ENCODE results near the gene FUT9.

The FUT9 gene

GRCh38 chr6:96015518-96016333 is at the start of gene FUT9:
TSS of gene FUT9 (plus strand) at chr6:96015974. CDS start at chr6:96203156, 187,182 bp downstream.
- no peak for DNase-seq

GRCh38 chr6:95967594-95967993 is 48.2 kb upstream of the FUT9 start:
- no peak for DNase-seq

GRCh38 chr6:95973976-95974375 is 41.8 kb upstream of the FUT9 start:
- DNase-seq: no peak

- no peak for DNase-seq
Measured at GRCh38 chr6:95978230-95978629, 37.5 kb upstream of the FUT9 start.

- no peak for DNase-seq
Measured at GRCh38 chr6:95991906-95992305, 23.9 kb upstream of the FUT9 start.

- DNase-seq: no peak
Measured at GRCh38 chr6:95994151-95994550, 21.6 kb upstream of the FUT9 start.

GRCh38 chr6:95998133-95998532 is 17.6 kb upstream of the FUT9 start:
- DNase-seq: no peak

- DNase-seq: no peak
Measured at GRCh38 chr6:96001891-96002575, 13.7 kb upstream of the FUT9 start.

GRCh38 chr6:96002576-96002910 is 13.2 kb upstream of the FUT9 start:
- no peak for DNase-seq

- no peak for DNase-seq
Measured at GRCh38 chr6:96002912-96003311, 12.9 kb upstream of the FUT9 start.

- no peak for DNase-seq
Measured at GRCh38 chr6:96007663-96008062, 8.1 kb upstream of the FUT9 start.

- DNase-seq: no peak
Measured at GRCh38 chr6:96013531-96013930, 2.2 kb upstream of the FUT9 start.

GRCh38 chr6:96014846-96015517 is 792 bp upstream of the FUT9 start:
- DNase-seq: no peak

- no peak for DNase-seq
Measured at GRCh38 chr6:96016334-96017069, 728 bp downstream of the FUT9 start.

GRCh38 chr6:96017070-96017359 is 1.2 kb downstream of the FUT9 start:
- DNase-seq: no peak

GRCh38 chr6:96022225-96022624 is 6.5 kb downstream of the FUT9 start:
- DNase-seq: no peak

- DNase-seq: no peak
Measured at GRCh38 chr6:96032661-96033060, 16.9 kb downstream of the FUT9 start.

- no peak for DNase-seq
Measured at GRCh38 chr6:96051555-96051954, 35.8 kb downstream of the FUT9 start.

GRCh38 chr6:96058082-96058481 is 42.3 kb downstream of the FUT9 start:
- DNase-seq: no peak

- no peak for DNase-seq
Measured at GRCh38 chr6:96059586-96059985, 43.8 kb downstream of the FUT9 start.

- no peak for DNase-seq
Measured at GRCh38 chr6:96060249-96060648, 44.5 kb downstream of the FUT9 start.

GRCh38 chr6:96065213-96065612 is 49.4 kb downstream of the FUT9 start:
- DNase-seq: no peak

- no peak for DNase-seq
Measured at GRCh38 chr6:96066376-96066775, 50.6 kb downstream of the FUT9 start.

GRCh38 chr6:96073555-96073954 is 57.8 kb downstream of the FUT9 start:
- DNase-seq: no peak

Measured in MV-4-11 (cell line).